Activated CD8-positive, alpha-beta memory T cell treated with anti-CD3 and anti-CD28 coated beads, Interleukin-2, amount 50 U/mL, for 4 hours (primary cell): ENCODE data around the gene PXT1.

Experiments
- DNase-seq: peaks from one replicate; pipeline ENCODE4 v3.0.0-alpha.2; 2020

Gene PXT1

GRCh38 chr6:36387440-36388303 lies 55.0 kb downstream of the PXT1 start, which contains the start of gene ETV7:
Gene ETV7, minus strand, starts transcription at chr6:36387669. Its CDS starts 128 bp downstream, at chr6:36387541.
- peak; percentile 44 for DNase-seq

- DNase-seq = no peak
These were observed 55.9 kb downstream of the PXT1 start for GRCh38 chr6:36386495-36387439.

GRCh38 chr6:36384095-36384494 lies 58.6 kb downstream of the PXT1 start:
- no peak for DNase-seq

- DNase-seq = no peak
These were observed 59.0 kb downstream of the PXT1 start for GRCh38 chr6:36383606-36384005.

- DNase-seq = no peak
These were observed 59.7 kb downstream of the PXT1 start for GRCh38 chr6:36382976-36383375.

- no peak for DNase-seq
These were observed 60.9 kb downstream of the PXT1 start for GRCh38 chr6:36381502-36382389.

GRCh38 chr6:36380166-36380565 lies 62.5 kb downstream of the PXT1 start:
- no peak for DNase-seq

GRCh38 chr6:36378936-36379335 lies 63.7 kb downstream of the PXT1 start:
- no peak for DNase-seq

- DNase-seq = no peak
These were observed 64.3 kb downstream of the PXT1 start for GRCh38 chr6:36378243-36378920.

GRCh38 chr6:36377594-36377993 lies 65.1 kb downstream of the PXT1 start:
- no peak for DNase-seq

GRCh38 chr6:36376742-36377141 lies 65.9 kb downstream of the PXT1 start:
- no peak for DNase-seq

- no peak for DNase-seq
These were observed 66.5 kb downstream of the PXT1 start for GRCh38 chr6:36376183-36376582.

- DNase-seq = no peak
These were observed 67.0 kb downstream of the PXT1 start for GRCh38 chr6:36375644-36376155.

- DNase-seq = no peak
These were observed 67.7 kb downstream of the PXT1 start for GRCh38 chr6:36374972-36375371.

GRCh38 chr6:36374194-36374593 lies 68.5 kb downstream of the PXT1 start:
- DNase-seq = no peak

- DNase-seq = no peak
These were observed 69.2 kb downstream of the PXT1 start for GRCh38 chr6:36373368-36374019.

- DNase-seq = no peak
These were observed 70.6 kb downstream of the PXT1 start for GRCh38 chr6:36372088-36372487.

GRCh38 chr6:36371211-36371610 lies 71.4 kb downstream of the PXT1 start:
- DNase-seq = no peak

GRCh38 chr6:36370638-36371037 lies 72.0 kb downstream of the PXT1 start:
- no peak for DNase-seq

GRCh38 chr6:36368921-36369865 lies 73.5 kb downstream of the PXT1 start:
- no peak for DNase-seq
